Nephron (organoid): Measurements from ENCODE around the gene CYB561.

Experiments
- H3K27ac Mint-ChIP-seq, 3 experiments: 2 replicates each; pipeline ENCODE4 v1.8.0; 2020; ENCODE audit warnings: mixed read lengths in 3 of 3, mild to moderate bottlenecking in 2 of 3, moderate library complexity in 1 of 3
- H3K27me3 Mint-ChIP-seq: 2 replicates; pipeline ENCODE4 v1.8.0; 2021; ENCODE audit warnings: low read depth, mild to moderate bottlenecking, moderate library complexity, mixed read lengths
- H3K36me3 Mint-ChIP-seq: 2 replicates; pipeline ENCODE4 v1.8.0; 2020; ENCODE audit warnings: low read depth, mixed read lengths
- H3K4me1 Mint-ChIP-seq: 2 replicates; pipeline ENCODE4 v1.8.0; 2020; ENCODE audit warnings: mixed read lengths
- H3K4me3 Mint-ChIP-seq, 3 experiments: 2 replicates each; pipeline ENCODE4 v1.8.0; 2020; ENCODE audit warnings: mild to moderate bottlenecking in 3 of 3, mixed read lengths in 3 of 3, moderate library complexity in 2 of 3
- H3K9me3 Mint-ChIP-seq: 2 replicates; pipeline ENCODE4 v1.8.0; 2020; ENCODE audit warnings: mixed read lengths
- CTCF ChIP-seq, 3 experiments: fragments of 200-600 bp; sonication (generic); IDR thresholded peaks; one replicate each; pipeline ENCODE4 v1.5.0; 2021; ENCODE audit warnings: antibody characterized with exemption in 3 of 3; ENCODE audit not compliant: unreplicated experiment in 3 of 3

The CYB561 gene

GRCh38 chr17:63423251-63423950, 22.7 kb downstream of the CYB561 start:
- peaks cover 5% of the 10 kb centered on the region for H3K27me3 Mint-ChIP-seq
- peaks cover 44% of the 10 kb centered on the region for H3K36me3 Mint-ChIP-seq
- no peaks in the 10 kb centered on the region for H3K9me3 Mint-ChIP-seq
- H3K4me3 Mint-ChIP-seq = no peak overlapping the region
- no peak overlapping the region for H3K27ac Mint-ChIP-seq
- peaks cover 11% of the 10 kb centered on the region for H3K4me1 Mint-ChIP-seq
- TF ChIP-seq CTCF (IDR thresholded peaks at IDR 0.05; ENCODE audit: unreplicated experiment in 3 of 3) = no peak

- no peaks in the 10 kb centered on the region for H3K9me3 Mint-ChIP-seq
- H3K27ac Mint-ChIP-seq = no peak overlapping the region
- peaks cover 5% of the 10 kb centered on the region for H3K27me3 Mint-ChIP-seq
- peaks cover 49% of the 10 kb centered on the region for H3K36me3 Mint-ChIP-seq
- H3K4me3 Mint-ChIP-seq = no peak overlapping the region
- peaks cover 7% of the 10 kb centered on the region for H3K4me1 Mint-ChIP-seq
- TF ChIP-seq CTCF (IDR thresholded peaks at IDR 0.05; ENCODE audit: unreplicated experiment in 3 of 3) = no peak
Measured at GRCh38 chr17:63421681-63422645, 24.1 kb downstream of the CYB561 start.

DNA sequence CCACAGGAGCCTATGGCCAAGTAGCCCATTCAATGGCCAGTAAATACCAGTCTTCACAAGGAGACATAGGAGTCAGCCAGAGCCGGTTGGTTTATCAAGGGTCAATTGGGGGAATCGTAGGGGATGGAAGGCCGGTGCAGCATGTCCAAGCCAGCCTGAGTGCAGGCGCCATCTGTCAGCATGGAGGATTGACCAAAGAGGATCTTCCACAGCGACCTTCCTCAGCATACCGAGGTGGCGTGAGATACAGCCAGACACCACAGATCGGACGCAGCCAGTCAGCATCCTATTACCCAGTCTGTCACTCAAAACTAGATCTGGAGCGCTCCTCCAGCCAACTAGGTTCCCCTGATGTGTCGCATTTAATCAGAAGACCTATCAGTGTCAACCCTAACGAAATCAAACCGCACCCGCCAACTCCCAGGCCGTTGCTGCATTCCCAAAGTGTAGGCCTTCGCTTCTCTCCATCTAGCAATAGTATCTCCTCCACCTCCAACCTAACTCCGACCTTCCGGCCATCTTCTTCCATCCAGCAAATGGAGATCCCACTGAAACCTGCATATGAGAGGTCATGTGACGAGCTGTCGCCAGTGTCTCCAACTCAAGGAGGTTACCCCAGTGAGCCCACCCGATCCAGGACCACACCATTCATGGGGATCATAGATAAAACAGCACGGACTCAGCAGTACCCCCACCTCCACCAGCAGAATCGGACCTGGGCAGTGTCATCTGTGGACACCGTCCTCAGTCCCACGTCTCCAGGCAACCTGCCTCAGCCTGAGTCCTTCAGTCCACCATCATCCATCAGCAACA, 25.0 kb downstream of the CYB561 start:
- Mint-ChIP-seq H3K27me3 (peaks cover 5% of the 10 kb centered on the region), H3K4me1 (peaks cover 4% of the 10 kb centered on the region), H3K27ac (no peak overlapping the region), H3K36me3 (peaks cover 49% of the 10 kb centered on the region), H3K4me3 (no peak overlapping the region), H3K9me3 (no peaks in the 10 kb centered on the region)
- TF ChIP-seq CTCF (IDR thresholded peaks at IDR 0.05; ENCODE audit: unreplicated experiment in 3 of 3) = no peak

- H3K36me3 Mint-ChIP-seq = peaks cover 50% of the 10 kb centered on the region
- peaks cover 5% of the 10 kb centered on the region for H3K27me3 Mint-ChIP-seq
- TF ChIP-seq CTCF (IDR thresholded peaks at IDR 0.05; ENCODE audit: unreplicated experiment in 3 of 3) = no peak
- no peaks in the 10 kb centered on the region for H3K9me3 Mint-ChIP-seq
- no peak overlapping the region for H3K27ac Mint-ChIP-seq
- no peaks in the 10 kb centered on the region for H3K4me1 Mint-ChIP-seq
- H3K4me3 Mint-ChIP-seq = no peak overlapping the region
Measured at GRCh38 chr17:63419949-63420867, 25.9 kb downstream of the CYB561 start.

- Mint-ChIP-seq H3K4me3 (no peak overlapping the region), H3K4me1 (no peaks in the 10 kb centered on the region), H3K27me3 (peaks cover 5% of the 10 kb centered on the region), H3K27ac (no peak overlapping the region), H3K9me3 (no peaks in the 10 kb centered on the region), H3K36me3 (peaks cover 56% of the 10 kb centered on the region)
- TF ChIP-seq CTCF (IDR thresholded peaks at IDR 0.05; ENCODE audit: unreplicated experiment in 3 of 3) = no peak
Measured at GRCh38 chr17:63419398-63419797, 26.7 kb downstream of the CYB561 start.
